CD14-positive monocyte (primary cell): ENCODE data around the gene DSCAML1. TPM values are rescaled to one million over a fixed set of nuclear protein-coding genes. Genes with fewer than 3 reads are reported as not detected.

Source experiments
- DNase-seq, 3 donors: peaks; one replicate each; pipeline ENCODE4 v3.0.0-alpha.2; 2011 to 2022
- H2AFZ ChIP-seq: 2 replicates; pipeline ENCODE4 v1.6.0; 2012; ENCODE audit warnings: mild to moderate bottlenecking, low read depth, low read length, inconsistent platforms; ENCODE audit not compliant: insufficient read depth, poor library complexity, severe bottlenecking
- H3K27ac ChIP-seq, 2 donors: 1 replicate in 1 of 2; 2 replicates in 1 of 2; pipeline ENCODE4 v1.5.1; 2012 to 2013; ENCODE audit warnings: low read length in 2 of 2, control low read depth in 1 of 2, inconsistent platforms in 1 of 2, low read depth in 1 of 2, mild to moderate bottlenecking in 1 of 2
- H3K27me3 ChIP-seq, 2 donors: one replicate each; pipeline versions ENCODE4 v1.6.0 to v1.6.1; 2011 to 2013; ENCODE audit warnings: low read length in 2 of 2; ENCODE audit not compliant: control insufficient read depth in 2 of 2, insufficient read depth in 2 of 2
- H3K36me3 ChIP-seq, 2 donors: replicated peaks in 1 of 2; 1 replicate in 1 of 2; 2 replicates in 1 of 2; pipeline versions ENCODE4 v1.5.1 to v1.6.1; 2012 to 2013; ENCODE audit warnings: low read length in 2 of 2, control low read depth in 1 of 2, inconsistent platforms in 1 of 2, mild to moderate bottlenecking in 1 of 2; ENCODE audit not compliant: insufficient read depth in 2 of 2, control insufficient read depth in 1 of 2
- H3K4me1 ChIP-seq, 2 donors: 1 replicate in 1 of 2; 2 replicates in 1 of 2; pipeline versions ENCODE4 v1.5.1 to v1.6.1; 2012 to 2013; ENCODE audit warnings: low read length in 2 of 2, control low read depth in 1 of 2, inconsistent platforms in 1 of 2, mild to moderate bottlenecking in 1 of 2, moderate library complexity in 1 of 2; ENCODE audit not compliant: insufficient read depth in 2 of 2, control insufficient read depth in 1 of 2
- H3K4me2 ChIP-seq: replicated peaks from 2 replicates; pipeline ENCODE3; 2012; ENCODE audit warnings: low read length, moderate library complexity, mild to moderate bottlenecking; ENCODE audit not compliant: poor library complexity, severe bottlenecking; ENCODE audit errors: extremely low read depth
- H3K4me3 ChIP-seq, 3 experiments: fragments of 200-600 bp in 1 of 3; sonication (generic) in 1 of 3; replicated peaks in 1 of 3; 1 replicate in 2 of 3; 2 replicates in 1 of 3; pipeline ENCODE4 v1.5.1; 2011 to 2013; ENCODE audit warnings: low read length in 3 of 3, mild to moderate bottlenecking in 3 of 3, control low read depth in 2 of 3, low read depth in 2 of 3, inconsistent platforms in 1 of 3, moderate library complexity in 1 of 3
- H3K79me2 ChIP-seq: 2 replicates; pipeline ENCODE4 v1.6.0; 2012; ENCODE audit warnings: mild to moderate bottlenecking, control low read depth, inconsistent platforms, low read length, moderate library complexity; ENCODE audit not compliant: insufficient read depth
- H3K9ac ChIP-seq: 2 replicates; pipeline ENCODE4 v1.6.0; 2017; ENCODE audit warnings: low read length, mild to moderate bottlenecking; ENCODE audit not compliant: insufficient read depth, poor library complexity, severe bottlenecking
- H3K9me3 ChIP-seq, 2 donors: replicated peaks in 1 of 2; 1 replicate in 1 of 2; 2 replicates in 1 of 2; pipeline versions ENCODE4 v1.5.1 to v1.6.1; 2012 to 2013; ENCODE audit warnings: low read length in 2 of 2, control low read depth in 1 of 2; ENCODE audit not compliant: control insufficient read depth in 1 of 2, insufficient read depth in 1 of 2
- H4K20me1 ChIP-seq: 2 replicates; pipeline ENCODE4 v1.6.0; 2012; ENCODE audit warnings: mild to moderate bottlenecking, low read length, control low read depth, moderate library complexity; ENCODE audit not compliant: insufficient read depth
- H3K27ac Mint-ChIP-seq, 7 donors: one replicate each; pipeline ENCODE4 v1.8.0; 2020; ENCODE audit warnings: mild to moderate bottlenecking in 7 of 7, mixed read lengths in 7 of 7, moderate library complexity in 6 of 7, inconsistent platforms in 2 of 7
- H3K27me3 Mint-ChIP-seq, 3 donors: one replicate each; pipeline ENCODE4 v1.8.0; 2021 to 2022; ENCODE audit warnings: low read depth in 3 of 3, mild to moderate bottlenecking in 3 of 3, mixed read lengths in 3 of 3, moderate library complexity in 3 of 3, inconsistent platforms in 1 of 3
- H3K36me3 Mint-ChIP-seq, 2 donors: one replicate each; pipeline ENCODE4 v1.8.0; 2020; ENCODE audit warnings: mixed read lengths in 2 of 2, inconsistent platforms in 1 of 2, mild to moderate bottlenecking in 1 of 2
- H3K4me1 Mint-ChIP-seq: one replicate; pipeline ENCODE4 v1.8.0; 2020; ENCODE audit warnings: mild to moderate bottlenecking, mixed read lengths
- H3K4me3 Mint-ChIP-seq, 2 donors: one replicate each; pipeline ENCODE4 v1.8.0; 2020; ENCODE audit warnings: mild to moderate bottlenecking in 2 of 2, mixed read lengths in 2 of 2, moderate library complexity in 1 of 2
- H3K9me3 Mint-ChIP-seq, 7 donors: one replicate each; pipeline ENCODE4 v1.8.0; 2020 to 2022; ENCODE audit warnings: mixed read lengths in 7 of 7, mild to moderate bottlenecking in 6 of 7, moderate library complexity in 6 of 7, inconsistent platforms in 2 of 7
- CTCF ChIP-seq: fragments of 200-600 bp; IDR thresholded peaks from one replicate; pipeline ENCODE4 v1.8.0; 2022; ENCODE audit warnings: antibody characterized with exemption, mild to moderate bottlenecking
- WGBS: methylation state at CpG from one replicate; pipeline ENCODE4 v1.1.5; 2013; ENCODE audit warnings: missing lambda C conversion rate; ENCODE audit not compliant: insufficient coverage; 5-methylcytosine and 5-hydroxymethylcytosine counted together
- intact Hi-C, 2 donors: fragments of 100-400 bp; cut with micrococcal nuclease; formaldehyde crosslinking; loops; one replicate each; pipeline versions ENCODE4 v1.15.0 to v1.15.1; 2023
- polyA plus RNA-seq, 3 donors: library from polyadenylated mRNA; depleted of rRNA in 1 of 3; unstranded in 2 of 3; stranded (reverse) in 1 of 3; fragments of 300-500 nt in 2 of 3; fragments of >200 nt in 1 of 3; fragmentation: Illumina TruSeq in 2 of 3; gene quantifications; 1 replicate in 2 of 3; 2 replicates in 1 of 3; pipeline ENCODE4 v1.2.3, GENCODE V29; 2012 to 2021

The DSCAML1 gene
- polyA plus RNA-seq, 3 donors, result not detected

GRCh38 chr11:117752071-117752470 lies 44.9 kb downstream of the DSCAML1 start:
- peaks cover 2 to 13% (median 10%) of the 10 kb centered on the region in 3 donors for H3K27me3 Mint-ChIP-seq
- Histone ChIP-seq H3K27ac (no peak overlapping the region), H3K4me3 (no peak overlapping the region), H3K4me2 (no peak overlapping the region), H4K20me1 (no peaks in the 10 kb centered on the region), H3K9me3 (no peaks in the 10 kb centered on the region), H3K4me1 (no peaks in the 10 kb centered on the region), H3K36me3 (no peaks in the 10 kb centered on the region), H3K9ac (no peak overlapping the region), H3K79me2 (no peaks in the 10 kb centered on the region), H3K27me3 (no peaks in the 10 kb centered on the region), H2AFZ (no peak overlapping the region)
- intact Hi-C loops, result no loop called here
- H3K4me3 Mint-ChIP-seq, result no peak overlapping the region
- no peaks in the 10 kb centered on the region for H3K36me3 Mint-ChIP-seq
- no peaks in the 10 kb centered on the region for H3K9me3 Mint-ChIP-seq
- no peaks in the 10 kb centered on the region for H3K4me1 Mint-ChIP-seq
- no peak for TF ChIP-seq CTCF
- H3K27ac Mint-ChIP-seq, result no peak overlapping the region
- no CpG with 5 or more reads among the region's 2 CpGs for WGBS
- DNase-seq, result no peak

GRCh38 chr11:117750916-117751662 lies 45.9 kb downstream of the DSCAML1 start:
- Histone ChIP-seq H3K4me2 (no peak overlapping the region), H3K79me2 (no peaks in the 10 kb centered on the region), H2AFZ (no peak overlapping the region), H3K36me3 (no peaks in the 10 kb centered on the region), H3K9me3 (no peaks in the 10 kb centered on the region), H3K27ac (no peak overlapping the region), H3K4me3 (no peak overlapping the region), H3K4me1 (no peaks in the 10 kb centered on the region), H3K9ac (no peak overlapping the region), H4K20me1 (no peaks in the 10 kb centered on the region), H3K27me3 (no peaks in the 10 kb centered on the region)
- Mint-ChIP-seq H3K36me3 (no peaks in the 10 kb centered on the region), H3K9me3 (no peaks in the 10 kb centered on the region), H3K4me1 (no peaks in the 10 kb centered on the region), H3K27me3 (peaks cover 4 to 5% (median 4%) of the 10 kb centered on the region in 3 donors), H3K27ac (no peak overlapping the region), H3K4me3 (no peak overlapping the region)
- intact Hi-C loops, result no loop called here
- TF ChIP-seq CTCF, result no peak
- WGBS, result 93% methylated on average over 2 of the region's 14 CpGs
- no peak for DNase-seq
